T-cell (primary cell): ENCODE data around the gene POU4F3. TPM values are rescaled to one million over a fixed set of nuclear protein-coding genes. Genes with fewer than 3 reads are reported as not detected.
"Not testable (repeated sequence)": the region's sequence is repeated elsewhere in the genome, so short reads cannot be mapped to it uniquely, and the experiment has no call there.

Experiments
- ATAC-seq, 4 experiments: fragments of 200-7000 bp in 3 of 4; fragments of 150-1000 bp in 1 of 4; cut with Tn5 transposase; replicated peaks in 1 of 4; 1 replicate in 3 of 4; 2 replicates in 1 of 4; pipeline ENCODE4 v1.10.0; 2021; ENCODE audit warnings: moderate library complexity in 3 of 4, mild to moderate bottlenecking in 2 of 4, moderate number of reproducible peaks in 1 of 4
- CTCF ChIA-PET, 2 donors: fragments of 300-600 bp; sonication (Branson Sonifier 250); formaldehyde crosslinking; loops; one replicate each; lab custom pipeline; 2022; ENCODE audit warnings: antibody characterized with exemption in 2 of 2; lab: Charles Lee
- POLR2A ChIA-PET, 2 donors: fragments of 300-600 bp; sonication (Branson Sonifier 250); formaldehyde crosslinking; loops; one replicate each; lab custom pipeline; 2022; ENCODE audit warnings: antibody characterized with exemption in 2 of 2; lab: Charles Lee
- DNase-seq, 35 experiments: peaks; one replicate each; pipeline versions ENCODE4 v3.0.0 to v3.0.0-alpha.2; 2013 to 2023
- H3K27ac ChIP-seq: one replicate; pipeline ENCODE4 v1.5.1; 2013; ENCODE audit warnings: low read length
- H3K27me3 ChIP-seq, 2 experiments: replicated peaks in 1 of 2; 1 replicate in 1 of 2; 2 replicates in 1 of 2; pipeline versions ENCODE4 v1.6.1 to v1.7.0; 2013; ENCODE audit warnings: low read length in 1 of 2, mixed read lengths in 1 of 2; ENCODE audit not compliant: control insufficient read depth in 2 of 2, insufficient read depth in 2 of 2; ENCODE audit errors: extremely low read depth in 1 of 2
- H3K36me3 ChIP-seq, 2 donors: 1 replicate in 1 of 2; 2 replicates in 1 of 2; pipeline versions ENCODE4 v1.6.1 to v1.7.0; 2013; ENCODE audit warnings: low read length in 1 of 2; ENCODE audit not compliant: control insufficient read depth in 2 of 2, insufficient read depth in 1 of 2; ENCODE audit errors: extremely low read depth in 1 of 2
- H3K4me1 ChIP-seq, 2 experiments: 1 replicate in 1 of 2; 2 replicates in 1 of 2; pipeline versions ENCODE4 v1.6.1 to v1.7.0; 2013; ENCODE audit warnings: low read length in 2 of 2, mixed read lengths in 1 of 2; ENCODE audit not compliant: insufficient read depth in 2 of 2, control insufficient read depth in 1 of 2; ENCODE audit errors: extremely low read depth in 1 of 2
- H3K4me3 ChIP-seq, 2 donors: 1 replicate in 1 of 2; 2 replicates in 1 of 2; pipeline versions ENCODE4 v1.5.1 to v1.7.0; 2013; ENCODE audit warnings: mild to moderate bottlenecking in 2 of 2, low read length in 1 of 2, moderate library complexity in 1 of 2; ENCODE audit not compliant: control insufficient read depth in 1 of 2; ENCODE audit errors: extremely low read depth in 1 of 2
- H3K9me3 ChIP-seq: 2 replicates; pipeline ENCODE4 v1.7.0; 2013
- H3K27ac Mint-ChIP-seq, 2 donors: one replicate each; pipeline ENCODE4 v1.8.0; 2020 to 2021; ENCODE audit warnings: mild to moderate bottlenecking in 2 of 2, mixed read lengths in 2 of 2
- H3K27me3 Mint-ChIP-seq, 2 donors: one replicate each; pipeline ENCODE4 v1.8.0; 2021 to 2022; ENCODE audit warnings: mixed read lengths in 2 of 2
- H3K36me3 Mint-ChIP-seq: one replicate; pipeline ENCODE4 v1.8.0; 2021; ENCODE audit warnings: mixed read lengths
- H3K4me1 Mint-ChIP-seq, 3 donors: one replicate each; pipeline ENCODE4 v1.8.0; 2020 to 2022; ENCODE audit warnings: mixed read lengths in 3 of 3, mild to moderate bottlenecking in 1 of 3
- H3K4me3 Mint-ChIP-seq, 3 donors: one replicate each; pipeline ENCODE4 v1.8.0; 2020 to 2022; ENCODE audit warnings: mild to moderate bottlenecking in 3 of 3, mixed read lengths in 3 of 3, moderate library complexity in 3 of 3
- H3K9me3 Mint-ChIP-seq, 3 donors: one replicate each; pipeline ENCODE4 v1.8.0; 2020 to 2022; ENCODE audit warnings: mixed read lengths in 3 of 3
- WGBS: methylation state at CpG from one replicate; pipeline ENCODE4 v1.1.5; 2013; ENCODE audit warnings: missing lambda C conversion rate; ENCODE audit not compliant: insufficient coverage; 5-methylcytosine and 5-hydroxymethylcytosine counted together
- total RNA-seq, 35 experiments: library from RNA in 6 of 35; stranded (reverse) in 6 of 35; fragments of 120-200 nt in 1 of 35; gene quantifications; one replicate each; pipeline versions ENCODE4 v1.2.1 to v1.2.4 and lab custom pipeline; 2013 to 2026

The POU4F3 gene
- total RNA-seq, result under 1 TPM in 2 of 5 donors, not detected in 3; 0.10 to 0.19 TPM
- 0.17 TPM for total RNA-seq (2013)
- total RNA-seq (lab: John Stamatoyannopoulos, UW), result 0 to 0.27 (median 0.06) reads per million in 29 experiments

- Mint-ChIP-seq H3K27ac (no peak within 1 kb of the TSS), H3K9me3 (peaks cover 0 to 3% (median 0%) of the 10 kb centered on the region in 3 donors), H3K4me3 (peak within 1 kb of the TSS in 1 of 3 donors; percentile 38), H3K36me3 (no peaks in the 10 kb centered on the region), H3K4me1 (peaks cover 5 to 12% (median 11%) of the 10 kb centered on the region in 3 donors), H3K27me3 (peaks cover 70 to 95% of the 10 kb centered on the region in 2 donors)
- ChIA-PET CTCF (no interaction called here), POLR2A (no interaction called here)
- DNase-seq (no peak), ATAC-seq (no peak)
- Histone ChIP-seq H3K4me3 (no peak within 1 kb of the TSS), H3K9me3 (no peaks in the 10 kb centered on the region), H3K4me1 (no peaks in the 10 kb centered on the region), H3K27ac (no peak within 1 kb of the TSS), H3K36me3 (no peaks in the 10 kb centered on the region), H3K27me3 (peaks cover 24 to 76% of the 10 kb centered on the region in 2 experiments)
- 12% methylated on average over 67 of the region's 70 CpGs for WGBS
Measured at GRCh38 chr5:146338774-146339714, at the start of gene POU4F3. TSS of gene POU4F3 (plus strand) at chr5:146338839. CDS start at chr5:146339113, 274 bp downstream.

- Mint-ChIP-seq H3K27me3 (no peaks in the 10 kb centered on the region), H3K27ac (peak overlapping the region in 1 of 2 donors; percentile 23), H3K36me3 (peaks cover 11% of the 10 kb centered on the region), H3K4me1 (no peaks in the 10 kb centered on the region), H3K9me3 (no peaks in the 10 kb centered on the region), H3K4me3 (no peak overlapping the region)
- CTCF ChIA-PET, result interaction anchor here (0.6 to 0.8 kb wide), 3 partner anchors 35 to 138 kb away, joined by 3 to 4 read pairs (median 4); no protein-coding TSS in a partner anchor
- POLR2A ChIA-PET, result interaction anchor here in 1 of 2 donors (0.6 to 0.9 kb wide), 2 partner anchors 8 to 159 kb away, joined by 4 to 11 read pairs; no protein-coding TSS in a partner anchor
- no peaks in the 10 kb centered on the region for H3K9me3 ChIP-seq
- WGBS, result no CpG with 5 or more reads among the region's 2 CpGs
- ATAC-seq, result no peak
- H3K27ac ChIP-seq, result no peak overlapping the region
- no peaks in the 10 kb centered on the region for H3K27me3 ChIP-seq
- no peaks in the 10 kb centered on the region for H3K4me1 ChIP-seq
- H3K36me3 ChIP-seq, result peaks cover 0 to 18% of the 10 kb centered on the region in 2 donors
- DNase-seq, result no peak
- H3K4me3 ChIP-seq, result no peak overlapping the region
Measured at GRCh38 chr5:146290318-146290717, 48.3 kb upstream of the POU4F3 start.

DNA sequence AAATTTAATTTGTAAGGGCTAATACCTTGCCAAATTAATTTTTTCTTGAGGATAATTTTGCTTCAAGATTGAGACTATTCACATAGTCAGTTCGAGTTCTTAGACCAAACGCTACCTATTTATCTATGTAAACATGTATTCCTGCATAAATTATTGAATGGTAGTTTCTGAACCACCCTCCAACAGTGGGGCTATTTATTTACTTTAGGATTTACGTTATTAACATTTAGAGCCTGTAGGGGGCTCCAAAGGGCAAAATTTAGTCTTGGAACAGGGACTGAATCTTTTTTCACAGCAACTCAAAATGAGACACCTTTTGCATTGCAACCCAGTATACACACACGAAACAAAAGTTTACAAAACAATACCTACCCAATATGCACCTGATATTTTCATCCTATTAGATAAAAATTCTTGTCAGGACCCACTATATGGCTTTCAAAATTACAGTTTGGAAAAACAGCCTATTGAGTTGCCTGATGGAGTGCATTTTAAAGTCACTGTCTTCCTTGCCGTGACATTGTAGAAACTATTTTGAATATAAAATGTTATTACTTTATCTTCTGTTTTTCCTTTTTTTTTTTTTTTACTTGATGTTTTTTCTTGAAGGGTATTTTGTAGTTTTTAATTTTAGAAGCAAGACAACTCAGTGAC, 47.1 kb upstream of the POU4F3 start:
- ChIA-PET POLR2A (no interaction called here), CTCF (interaction anchor here in 1 of 2 donors (0.6 kb wide), 1 partner anchor 27 kb away, joined by 3 read pairs; no protein-coding TSS in a partner anchor)
- ATAC-seq (peak; percentile 48 to 56 (median 54)), DNase-seq (peak in 5 of 35 experiments; percentile 2 to 66 (median 20))
- peaks cover 5% of the 10 kb centered on the region for H3K36me3 Mint-ChIP-seq
- 17% methylated on average over 1 of the region's 5 CpGs for WGBS
- no peak overlapping the region for H3K4me3 ChIP-seq
- no peaks in the 10 kb centered on the region for H3K4me1 ChIP-seq
- no peaks in the 10 kb centered on the region for H3K9me3 ChIP-seq
- no peak overlapping the region for H3K27ac Mint-ChIP-seq
- H3K4me1 Mint-ChIP-seq, result no peaks in the 10 kb centered on the region
- H3K9me3 Mint-ChIP-seq, result no peaks in the 10 kb centered on the region
- no peaks in the 10 kb centered on the region for H3K27me3 ChIP-seq
- H3K27me3 Mint-ChIP-seq, result no peaks in the 10 kb centered on the region
- peaks cover 0 to 9% of the 10 kb centered on the region in 2 donors for H3K36me3 ChIP-seq
- H3K4me3 Mint-ChIP-seq, result no peak overlapping the region
- no peak overlapping the region for H3K27ac ChIP-seq

DNA sequence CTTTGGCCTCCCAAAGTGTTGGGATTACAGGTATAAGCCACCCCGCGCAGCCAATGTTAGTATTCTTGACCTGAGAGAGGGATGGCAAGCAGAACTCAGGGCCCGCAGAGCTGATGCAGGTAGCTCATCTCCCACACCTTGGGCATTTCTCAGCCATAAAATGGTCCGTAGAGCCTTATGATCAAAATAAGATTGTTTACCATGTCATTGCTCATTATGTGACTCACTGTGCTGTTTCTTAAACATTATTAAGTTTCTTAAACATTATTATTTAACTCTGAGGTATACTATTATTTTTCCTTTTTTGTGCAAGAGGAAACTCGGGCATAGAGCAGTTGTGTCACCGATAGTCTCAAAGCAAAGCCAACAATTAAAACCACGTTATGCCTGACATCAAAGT, 42.4 kb upstream of the POU4F3 start:
- Mint-ChIP-seq H3K9me3 (no peaks in the 10 kb centered on the region), H3K36me3 (no peaks in the 10 kb centered on the region), H3K4me3 (no peak overlapping the region), H3K27me3 (no peaks in the 10 kb centered on the region), H3K27ac (no peak overlapping the region), H3K4me1 (no peaks in the 10 kb centered on the region)
- Histone ChIP-seq H3K4me1 (no peaks in the 10 kb centered on the region), H3K27me3 (no peaks in the 10 kb centered on the region), H3K4me3 (no peak overlapping the region), H3K9me3 (no peaks in the 10 kb centered on the region), H3K36me3 (no peaks in the 10 kb centered on the region), H3K27ac (no peak overlapping the region)
- WGBS, result 100% methylated on average over 3 of the region's 7 CpGs
- POLR2A ChIA-PET, result no interaction called here
- CTCF ChIA-PET, result no interaction called here
- ATAC-seq, result no peak
- DNase-seq, result no peak

DNA sequence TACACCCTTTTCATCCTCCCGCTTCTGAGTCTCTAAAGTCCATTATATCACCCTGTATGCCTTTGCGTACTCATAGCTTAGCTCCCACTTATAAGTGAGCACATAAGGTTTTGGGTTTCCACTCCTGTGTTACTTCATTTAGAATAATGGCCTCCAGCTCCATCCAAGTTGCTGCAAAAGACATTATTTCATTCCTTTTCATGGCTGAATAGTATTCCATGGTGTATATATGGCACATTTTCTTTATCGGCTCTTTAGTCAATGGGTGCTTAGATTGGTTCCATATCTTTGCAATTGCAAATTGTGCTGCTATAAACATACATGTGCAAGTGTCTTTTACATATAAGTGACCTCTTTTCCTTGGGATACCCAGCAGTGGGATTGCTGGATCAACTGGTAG, 39.7 kb upstream of the POU4F3 start:
- ATAC-seq, H3K9me3 Mint-ChIP-seq, DNase-seq, CTCF ChIA-PET, H3K4me1 Mint-ChIP-seq, H3K36me3 ChIP-seq, H3K4me3 ChIP-seq, H3K9me3 ChIP-seq, H3K36me3 Mint-ChIP-seq, H3K4me1 ChIP-seq, H3K27me3 Mint-ChIP-seq, H3K4me3 Mint-ChIP-seq, H3K27ac Mint-ChIP-seq, H3K27ac ChIP-seq, H3K27me3 ChIP-seq: not testable (repeated sequence)
- POLR2A ChIA-PET, result interaction anchor here in 1 of 2 donors (1.0 kb wide), 1 partner anchor 9 kb away, joined by 4 read pairs; no protein-coding TSS in a partner anchor
- WGBS, result no CpG with 5 or more reads among the region's 3 CpGs

DNA sequence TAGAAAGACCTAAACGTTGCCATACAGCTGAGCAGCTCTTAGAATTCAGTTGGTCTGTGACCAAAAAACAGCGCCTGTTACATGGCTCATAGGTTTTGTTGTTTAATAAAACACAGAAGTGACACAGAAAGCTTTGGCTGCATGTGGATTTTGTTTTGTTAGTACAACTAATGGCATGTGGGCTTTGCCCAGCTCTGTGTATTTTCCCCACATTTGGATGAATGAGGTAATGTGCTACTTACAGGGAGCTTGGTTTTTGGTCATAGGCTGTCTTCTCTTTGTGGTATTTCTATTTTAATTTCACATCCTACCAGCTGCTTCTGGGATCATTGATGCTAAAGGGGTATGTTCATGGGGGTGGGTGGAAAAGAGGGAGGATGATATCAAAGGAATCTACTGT, 37.0 kb upstream of the POU4F3 start:
- Mint-ChIP-seq H3K27me3 (peaks cover 5 to 20% of the 10 kb centered on the region in 2 donors), H3K4me1 (no peaks in the 10 kb centered on the region), H3K36me3 (no peaks in the 10 kb centered on the region), H3K9me3 (no peaks in the 10 kb centered on the region), H3K27ac (no peak overlapping the region), H3K4me3 (no peak overlapping the region)
- 75% methylated on average over 2 of the region's 2 CpGs for WGBS
- CTCF ChIA-PET, result no interaction called here
- Histone ChIP-seq H3K4me1 (no peaks in the 10 kb centered on the region), H3K27ac (no peak overlapping the region), H3K27me3 (no peaks in the 10 kb centered on the region), H3K4me3 (no peak overlapping the region), H3K9me3 (no peaks in the 10 kb centered on the region), H3K36me3 (no peaks in the 10 kb centered on the region)
- ATAC-seq (no peak), DNase-seq (no peak)
- POLR2A ChIA-PET, result interaction anchor here in 1 of 2 donors (0.5 kb wide), 1 partner anchor 13 kb away, joined by 3 read pairs; no protein-coding TSS in a partner anchor
